GM12874 (cell line): ENCODE data around the gene S100A10.

ENCODE experiments used
- TF ChIP-seq, protein P1 (sequence below): IDR thresholded peaks from 2 replicates; pipeline ENCODE4 v1.5.1; 2011; ENCODE audit warnings: low read depth, mild to moderate bottlenecking, control low read depth, low read length, moderate library complexity; ENCODE audit not compliant: insufficient read depth

The S100A10 gene

DNA sequence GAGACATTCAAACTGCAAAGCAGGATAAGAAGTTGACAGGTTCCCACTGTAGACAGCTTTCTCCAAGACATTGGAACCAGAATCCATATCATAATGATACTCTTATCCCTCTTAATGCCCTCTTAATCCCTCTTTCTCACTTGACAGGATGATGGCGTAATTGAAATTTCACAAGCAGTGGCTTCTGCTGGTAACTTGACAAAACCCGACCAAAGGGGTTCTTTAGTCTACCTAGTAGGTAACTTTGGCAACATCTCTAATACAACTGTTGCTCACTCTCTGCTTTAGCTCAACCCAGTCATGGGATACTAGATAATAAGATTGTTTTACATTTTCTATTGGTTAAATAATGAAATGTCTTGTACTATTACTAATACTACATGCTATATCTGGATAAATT is 34.7 kb downstream of the S100A10 start:
- TF ChIP-seq, protein P1, sequence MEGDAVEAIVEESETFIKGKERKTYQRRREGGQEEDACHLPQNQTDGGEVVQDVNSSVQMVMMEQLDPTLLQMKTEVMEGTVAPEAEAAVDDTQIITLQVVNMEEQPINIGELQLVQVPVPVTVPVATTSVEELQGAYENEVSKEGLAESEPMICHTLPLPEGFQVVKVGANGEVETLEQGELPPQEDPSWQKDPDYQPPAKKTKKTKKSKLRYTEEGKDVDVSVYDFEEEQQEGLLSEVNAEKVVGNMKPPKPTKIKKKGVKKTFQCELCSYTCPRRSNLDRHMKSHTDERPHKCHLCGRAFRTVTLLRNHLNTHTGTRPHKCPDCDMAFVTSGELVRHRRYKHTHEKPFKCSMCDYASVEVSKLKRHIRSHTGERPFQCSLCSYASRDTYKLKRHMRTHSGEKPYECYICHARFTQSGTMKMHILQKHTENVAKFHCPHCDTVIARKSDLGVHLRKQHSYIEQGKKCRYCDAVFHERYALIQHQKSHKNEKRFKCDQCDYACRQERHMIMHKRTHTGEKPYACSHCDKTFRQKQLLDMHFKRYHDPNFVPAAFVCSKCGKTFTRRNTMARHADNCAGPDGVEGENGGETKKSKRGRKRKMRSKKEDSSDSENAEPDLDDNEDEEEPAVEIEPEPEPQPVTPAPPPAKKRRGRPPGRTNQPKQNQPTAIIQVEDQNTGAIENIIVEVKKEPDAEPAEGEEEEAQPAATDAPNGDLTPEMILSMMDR: no peak

DNA sequence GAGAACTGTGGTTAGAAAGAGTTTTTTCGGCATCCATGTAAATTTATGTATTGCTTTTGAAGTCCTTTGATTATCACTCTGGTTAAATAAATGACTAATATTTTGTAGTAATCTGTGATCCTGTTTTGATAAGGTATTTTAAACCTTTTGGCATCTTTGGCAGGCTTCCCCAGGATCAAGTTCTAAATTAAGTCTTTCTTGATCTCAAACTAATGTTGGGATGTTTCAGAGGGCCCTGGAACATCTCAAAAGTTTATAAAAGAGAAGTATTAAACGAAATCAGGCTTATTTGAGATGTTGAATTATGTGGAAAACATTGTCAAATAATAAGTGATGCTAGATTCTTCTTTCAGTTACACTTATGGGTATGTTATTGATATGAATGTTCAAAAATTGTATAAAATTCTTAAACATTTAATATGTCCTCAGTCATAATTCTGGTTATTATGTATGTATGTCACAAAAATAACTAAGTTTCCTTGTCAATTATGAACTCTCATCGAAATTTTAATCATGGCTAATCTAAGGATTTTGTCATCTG is 36.6 kb downstream of the S100A10 start:
- TF ChIP-seq, protein P1: no peak

DNA sequence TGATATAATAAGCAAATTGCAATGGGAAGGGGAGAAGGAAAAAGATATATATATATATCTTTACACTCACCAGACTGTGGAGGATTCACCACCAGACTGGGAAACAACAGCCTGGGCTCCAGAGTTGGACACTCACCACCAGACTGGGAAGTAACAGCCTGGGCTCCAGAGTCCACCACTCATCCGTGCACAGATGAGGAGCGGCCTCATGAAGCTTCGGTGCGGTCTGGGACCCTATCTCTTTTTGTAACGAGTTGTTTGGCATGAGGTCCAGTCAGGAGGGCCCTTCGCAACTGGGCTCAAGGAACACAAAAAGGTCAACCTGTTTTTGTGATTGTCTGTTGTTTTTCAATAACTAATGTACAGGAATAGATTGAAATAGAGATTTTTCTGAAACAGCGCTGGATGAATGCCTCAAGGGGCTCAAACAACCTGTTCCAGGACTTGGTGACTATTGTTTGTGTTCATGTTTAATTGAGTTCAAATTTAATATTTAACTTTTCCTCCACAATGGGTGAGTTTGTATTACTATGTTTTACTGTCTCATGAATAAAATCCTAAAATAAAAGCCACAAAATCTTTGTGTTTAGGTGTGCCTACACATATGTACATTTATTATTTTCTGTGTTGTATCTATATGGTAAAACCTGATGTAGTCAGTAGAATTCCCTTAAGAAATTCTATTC is 40.1 kb downstream of the S100A10 start:
- TF ChIP-seq, protein P1: no peak

DNA sequence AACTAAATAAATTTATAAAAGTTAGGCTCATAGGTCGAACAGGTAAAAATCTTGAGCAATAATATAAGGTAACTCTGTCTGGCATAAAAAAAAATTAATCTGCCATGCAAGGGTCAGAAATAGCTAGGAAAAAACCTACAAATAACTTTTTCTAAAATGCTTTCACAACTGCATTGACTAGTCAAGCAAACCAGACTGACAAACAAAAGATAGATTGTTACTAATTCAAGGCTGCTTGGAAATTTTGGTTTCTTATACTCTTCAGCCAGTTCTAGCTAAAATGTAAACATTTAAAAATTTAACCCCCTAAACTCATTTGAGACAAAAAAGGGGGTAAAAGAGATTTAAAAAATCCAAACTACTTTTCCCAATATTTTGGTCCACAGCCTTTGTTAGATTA is 40.8 kb downstream of the S100A10 start:
- TF ChIP-seq, protein P1: no peak

DNA sequence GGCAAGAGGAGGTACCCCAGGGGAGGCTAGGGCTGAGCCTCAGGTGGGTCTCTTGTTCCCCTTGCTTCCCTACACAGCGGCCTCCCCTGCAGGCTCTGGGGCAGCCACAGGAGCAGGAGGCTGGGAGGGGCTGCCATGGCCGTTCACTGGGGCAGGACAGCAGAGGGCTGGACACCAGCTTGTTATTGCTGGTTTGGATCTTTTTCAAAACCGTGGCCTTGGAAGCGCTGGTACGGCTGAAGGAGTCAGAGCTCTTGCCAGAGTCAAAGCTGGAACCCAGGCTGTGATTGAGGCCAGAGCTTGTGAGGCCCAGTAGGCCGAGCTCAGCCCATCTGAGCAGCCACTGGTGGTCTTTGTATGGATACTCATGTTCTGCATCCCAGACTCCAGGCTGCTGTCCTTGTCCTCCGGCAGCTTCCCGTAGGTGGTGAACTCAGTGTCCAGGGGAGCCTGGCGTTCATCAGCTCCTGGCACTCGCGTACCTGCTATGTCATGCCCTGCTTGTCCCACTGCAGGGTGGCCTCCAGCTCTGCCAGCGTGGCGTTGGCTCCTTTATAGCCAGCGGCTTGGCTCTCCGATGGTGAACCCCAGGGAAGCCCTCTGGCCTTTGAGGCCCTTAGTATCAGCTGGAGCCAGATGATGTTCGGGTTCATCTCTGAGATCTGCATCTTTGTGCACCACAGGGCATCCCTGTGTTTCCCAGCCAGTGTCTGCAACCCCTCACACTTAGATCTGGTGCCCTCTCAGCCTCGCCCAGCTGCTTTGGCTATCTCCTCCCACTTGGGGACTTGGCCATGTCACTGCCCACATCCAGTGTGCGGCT is 44.1 kb downstream of the S100A10 start:
- TF ChIP-seq, protein P1: no peak

DNA sequence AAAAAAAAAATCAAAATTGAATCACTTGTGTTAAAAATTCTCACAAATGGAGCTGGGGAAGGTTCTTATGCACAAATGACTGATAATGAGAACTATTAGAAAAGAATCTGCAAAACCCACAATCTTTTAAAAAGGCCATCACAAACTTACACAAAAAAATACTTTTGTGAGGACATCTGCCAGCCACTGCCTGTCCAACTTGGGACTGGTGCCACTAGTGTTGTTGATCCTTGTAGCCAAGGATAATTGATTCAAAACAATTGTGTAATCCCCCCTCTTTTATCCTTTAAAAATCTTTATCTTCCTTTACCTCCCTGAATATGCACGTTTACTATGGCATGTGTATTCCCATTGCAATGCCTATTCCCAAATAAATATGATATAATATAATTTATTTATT is 45.2 kb downstream of the S100A10 start:
- TF ChIP-seq, protein P1: no peak

DNA sequence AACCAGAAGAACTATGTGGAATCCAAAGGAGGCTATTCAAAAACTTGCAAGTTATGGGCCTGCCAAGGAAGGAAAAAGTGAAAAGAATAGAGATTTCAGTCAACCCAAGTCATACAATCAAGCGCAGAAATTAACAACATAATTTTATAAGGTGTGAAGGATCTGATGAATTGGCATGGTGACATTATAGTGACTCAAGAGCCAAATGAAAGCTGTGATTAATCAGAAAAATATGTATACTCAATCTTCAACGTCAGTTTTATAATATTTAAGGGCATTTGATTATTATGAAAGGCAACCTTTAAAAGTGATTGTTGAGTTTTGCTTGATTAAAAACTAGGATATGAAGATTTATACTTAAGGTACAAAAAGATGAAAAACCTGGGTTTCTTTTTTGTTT is 46.5 kb downstream of the S100A10 start:
- TF ChIP-seq, protein P1: no peak
